HEK293 (cell line): Measurements from ENCODE around the gene ARAP1.

ENCODE experiments used
- CTCF ChIP-seq: fragments of 450-650 bp; formaldehyde crosslinking; IDR thresholded peaks from 2 replicates; pipeline ENCODE4 v1.5.1; 2016; ENCODE audit warnings: missing biosample characterization, missing genetic modification characterization
- KLF10 ChIP-seq: fragments of 450-650 bp; IDR thresholded peaks from 2 replicates; pipeline ENCODE4 v1.5.1; 2018; ENCODE audit warnings: missing biosample characterization, mild to moderate bottlenecking, missing genetic modification characterization
- REST ChIP-seq: fragments of 450-650 bp; formaldehyde crosslinking; IDR thresholded peaks from 2 replicates; pipeline ENCODE4 v1.5.1; 2016; ENCODE audit warnings: missing biosample characterization, missing genetic modification characterization
- SETDB1 ChIP-seq: IDR thresholded peaks from one replicate; pipeline ENCODE4 v1.6.1; 2017; ENCODE audit warnings: mild to moderate bottlenecking, low read length, moderate library complexity, mixed read lengths; ENCODE audit not compliant: insufficient read length
- YY1 ChIP-seq: fragments of 450-650 bp; formaldehyde crosslinking; IDR thresholded peaks from 2 replicates; pipeline ENCODE4 v1.5.1; 2018; ENCODE audit warnings: missing biosample characterization, missing genetic modification characterization
- ZFP3 ChIP-seq: fragments of 450-650 bp; formaldehyde crosslinking; IDR thresholded peaks from 2 replicates; pipeline ENCODE4 v1.5.1; 2016; ENCODE audit warnings: low read depth, missing biosample characterization, missing genetic modification characterization
- ZNF449 ChIP-seq: fragments of 450-650 bp; formaldehyde crosslinking; IDR thresholded peaks from 2 replicates; pipeline ENCODE4 v1.5.1; 2017; ENCODE audit warnings: missing biosample characterization, mild to moderate bottlenecking, missing genetic modification characterization, moderate library complexity
- ZNF558 ChIP-seq: fragments of 450-650 bp; formaldehyde crosslinking; IDR thresholded peaks from 2 replicates; pipeline ENCODE4 v1.5.1; 2016; ENCODE audit warnings: missing biosample characterization, missing genetic modification characterization

- TF ChIP-seq ZNF449 (no peak), KLF10 (tag by site-specific recombination) (no peak), CTCF (tag by site-specific recombination) (no peak), ZNF558 (tag by site-specific recombination) (no peak), SETDB1 (no peak), ZFP3 (no peak), YY1 (tag by site-specific recombination) (no peak), REST (no peak)
Measured at GRCh38 chr11:72657411-72658100, 94.7 kb downstream of the ARAP1 start.
